ENCODE results near the gene MACROD2. TPM values are rescaled to one million over a fixed set of nuclear protein-coding genes. Genes with fewer than 3 reads are reported as not detected.

Gene MACROD2
- total and polyA plus RNA-seq, 2 experiments from 2014 or later, result 2.8 to 4.3 TPM

- Histone ChIP-seq H3K4me2 (no peak overlapping the region), H3K27me3 (ENCODE audit: insufficient read depth) (no peaks in the 10 kb centered on the region), H3F3A (replicated peaks; ENCODE audit: low read depth) (no peaks in the 10 kb centered on the region), H3K79me2 (replicated peaks; ENCODE audit: insufficient read depth) (no peaks in the 10 kb centered on the region), H4K20me1 (replicated peaks; ENCODE audit: insufficient read depth) (no peaks in the 10 kb centered on the region), H3K36me3 (ENCODE audit: insufficient read depth) (no peaks in the 10 kb centered on the region), H3K9me2 (ENCODE audit: insufficient read depth) (no peaks in the 10 kb centered on the region), H3K4me1 (ENCODE audit: insufficient read depth) (no peaks in the 10 kb centered on the region), H3K27ac (ENCODE audit: low read depth) (no peak overlapping the region), H3K4me3 (no peak overlapping the region), H2AFZ (no peak overlapping the region)
- Mint-ChIP-seq H3K4me1 (no peaks in the 10 kb centered on the region), H3K9me3 (no peaks in the 10 kb centered on the region), H3K36me3 (ENCODE audit: low read depth) (no peaks in the 10 kb centered on the region), H3K27me3 (ENCODE audit: insufficient read depth, low read depth, poor library complexity) (no peaks in the 10 kb centered on the region), H3K4me3 (no peak overlapping the region), H3K27ac (no peak overlapping the region)
- DNase-seq (ENCODE audit: low spot score) (no peak), ATAC-seq (no peak)
- no peak for TF ChIP-seq NANOG (IDR thresholded peaks at IDR 0.05; ENCODE audit: borderline replicate concordance)
- no peak for TF ChIP-seq ETS1 (IDR thresholded peaks at IDR 0.05)
- TF ChIP-seq REST (IDR thresholded peaks at IDR 0.05; ENCODE audit: unreplicated experiment), result no peak
- no peak for TF ChIP-seq EZH2 (IDR thresholded peaks at IDR 0.05; ENCODE audit: low read depth, unreplicated experiment)
- TF ChIP-seq ZNF331 (CRISPR knock-in tag; IDR thresholded peaks at IDR 0.05; ENCODE audit: low read depth), result no peak
- TF ChIP-seq CREB1 (CRISPR knock-in tag; IDR thresholded peaks at IDR 0.05; ENCODE audit: low read depth), result no peak
- TF ChIP-seq ZNF114 (CRISPR knock-in tag; IDR thresholded peaks at IDR 0.05), result no peak
- no peak for TF ChIP-seq ZNF462 (CRISPR knock-in tag; IDR thresholded peaks at IDR 0.05)
- TF ChIP-seq EZH2phosphoT487 (IDR thresholded peaks at IDR 0.05; ENCODE audit: unreplicated experiment), result no peak
- TF ChIP-seq POLR2AphosphoS5 (IDR thresholded peaks at IDR 0.05; ENCODE audit: low read depth), result no peak
- no peak for TF ChIP-seq STAT1 (IDR thresholded peaks at IDR 0.05; ENCODE audit: unreplicated experiment)
- no peak for TF ChIP-seq JUNB (IDR thresholded peaks at IDR 0.05; ENCODE audit: unreplicated experiment)
- no peak for TF ChIP-seq CTCF (conservative IDR thresholded peaks at IDR 0.05; ENCODE audit: low read depth in 2 of 2)
These were observed 102.9 kb downstream of the MACROD2 start for GRCh38 chr20:14098261-14098660.

Data from GM23338 (cell line).